ENCODE results near the gene QRFP.

QRFP gene, protein sequence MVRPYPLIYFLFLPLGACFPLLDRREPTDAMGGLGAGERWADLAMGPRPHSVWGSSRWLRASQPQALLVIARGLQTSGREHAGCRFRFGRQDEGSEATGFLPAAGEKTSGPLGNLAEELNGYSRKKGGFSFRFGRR

DNA sequence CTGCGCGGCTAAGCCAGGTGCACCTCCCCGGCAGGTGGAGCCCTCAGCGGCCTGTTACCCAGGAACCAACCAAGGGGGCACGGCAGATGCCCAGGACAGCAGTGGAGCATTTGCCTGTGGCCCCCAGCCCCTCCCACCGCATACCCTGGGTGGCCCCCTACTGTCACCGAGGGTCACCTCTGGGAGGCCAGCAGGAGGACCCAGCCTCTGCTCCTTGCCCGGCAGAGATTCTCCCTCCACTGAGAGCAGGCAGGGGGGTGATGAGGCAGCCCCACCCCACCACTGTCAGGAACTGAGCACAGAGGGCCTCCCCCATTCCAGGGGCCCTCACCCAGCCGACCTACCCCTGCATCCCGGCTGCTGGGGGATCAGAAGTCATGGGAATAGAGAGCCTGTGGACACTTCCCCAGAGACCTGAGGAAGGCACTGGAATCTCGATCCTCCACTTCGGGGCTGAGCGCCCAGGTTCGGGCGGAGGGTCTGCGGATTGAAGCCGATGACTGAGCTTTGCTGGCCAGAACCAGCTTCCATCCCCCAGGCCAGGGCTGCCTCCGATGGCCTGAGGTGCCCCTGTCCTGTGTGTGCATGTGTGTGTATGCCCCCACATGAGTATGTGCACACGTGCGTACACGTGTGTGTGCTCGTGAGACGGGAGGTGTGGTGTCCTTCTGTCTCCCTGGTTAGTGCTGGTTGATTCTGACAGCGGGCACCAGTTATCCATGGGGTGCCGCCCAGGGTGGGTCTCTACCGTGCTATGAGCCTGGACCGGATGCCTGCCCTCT is at the start of gene QRFP:
TSS of gene QRFP (minus strand) at position 580 of the 782 bp plus-strand sequence. CDS start 2,974 bp downstream, outside the sequence.
- peak in 1 of 2 experiments; percentile 24 for DNase-seq

DNA sequence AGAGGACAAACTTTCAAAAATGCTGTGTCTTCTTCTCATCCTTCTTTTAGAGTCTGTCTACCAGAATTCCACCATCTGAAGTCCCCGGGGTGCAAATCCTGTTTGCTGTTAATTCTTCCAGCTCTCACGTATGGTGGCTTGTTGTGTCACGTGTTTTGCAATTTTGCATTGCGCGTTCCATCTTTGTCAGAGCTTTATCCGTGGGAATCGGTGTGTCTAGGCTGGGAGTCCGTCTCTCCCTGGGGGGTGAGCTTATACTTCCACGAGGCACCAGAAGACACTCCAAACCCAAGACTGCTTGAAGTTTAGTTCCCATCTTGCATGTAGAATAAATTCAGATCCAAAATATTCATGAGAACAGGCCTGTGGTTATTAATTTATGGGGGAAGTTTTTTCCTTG is 48.6 kb upstream of the QRFP start:
- no peak for DNase-seq

GRCh38 chr9:130944510-130945058 is 48.0 kb upstream of the QRFP start:
- no peak for DNase-seq

GRCh38 chr9:130943777-130944176 is 47.2 kb upstream of the QRFP start:
- DNase-seq: no peak

DNA sequence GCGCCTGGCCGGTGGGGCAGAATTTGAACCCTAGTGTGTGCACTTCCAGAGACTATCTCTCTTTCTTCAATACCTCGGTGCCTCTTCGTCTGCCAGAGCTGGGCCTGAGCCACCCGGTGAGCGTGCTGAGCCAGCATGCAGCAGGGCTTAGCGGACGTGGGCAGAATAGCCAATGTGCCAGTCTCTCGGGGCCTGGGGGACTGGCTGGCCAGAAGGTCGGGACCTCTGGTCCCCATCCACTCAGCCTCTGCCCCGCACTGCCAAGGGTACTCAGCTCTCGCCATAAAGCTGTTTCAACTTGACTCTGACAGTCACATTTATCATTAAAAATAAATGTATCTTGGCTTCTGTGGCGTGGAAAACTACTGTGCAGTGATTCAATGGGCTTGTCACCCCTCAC is 46.6 kb upstream of the QRFP start:
- no peak for DNase-seq

GRCh38 chr9:130942679-130943078 is 46.1 kb upstream of the QRFP start:
- no peak for DNase-seq

- no peak for DNase-seq
These were observed 45.5 kb upstream of the QRFP start for GRCh38 chr9:130942084-130942483.

DNA sequence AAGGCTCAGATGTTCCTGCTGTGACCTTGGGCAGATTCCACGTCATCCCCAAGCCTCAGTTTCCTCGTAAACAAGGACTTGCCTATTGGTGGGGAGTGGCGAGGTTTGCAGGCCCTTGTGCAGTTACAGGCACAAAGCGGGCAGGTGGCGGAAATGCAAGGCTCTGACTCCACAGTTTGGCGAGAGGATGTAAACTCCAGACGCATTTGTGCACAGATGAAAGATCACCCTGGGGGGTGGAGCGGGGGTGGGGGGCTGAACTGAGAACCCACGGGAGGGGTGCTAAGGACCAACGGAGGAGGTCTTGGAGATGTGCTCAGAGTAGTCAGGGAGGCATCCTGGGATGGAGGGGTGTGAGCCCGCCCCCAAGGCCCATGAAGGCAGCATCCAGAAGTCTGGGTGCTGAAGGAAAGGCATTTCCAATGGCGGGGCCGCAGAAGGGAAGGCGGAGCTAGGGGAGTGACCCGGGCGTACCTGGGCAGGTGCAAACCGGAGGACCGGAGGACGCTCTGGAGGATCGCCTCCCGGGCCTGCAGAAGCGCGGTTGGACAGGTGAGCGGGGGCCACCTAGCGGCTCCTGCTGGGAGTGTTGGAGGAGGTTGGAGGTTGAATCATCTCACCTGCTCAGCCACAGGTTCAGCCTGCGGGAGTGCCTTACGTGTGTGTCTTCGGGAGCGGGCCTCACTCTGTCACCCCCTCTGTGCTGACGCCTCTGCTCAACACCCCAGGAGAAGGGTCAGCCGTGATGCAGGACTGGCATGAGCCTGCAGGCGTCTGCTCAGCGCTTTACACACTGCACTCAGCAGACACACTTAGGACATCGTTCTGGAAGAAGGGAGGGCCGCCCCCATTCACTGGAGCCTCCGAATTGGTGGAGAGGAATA is 44.3 kb upstream of the QRFP start:
- DNase-seq: peak in 1 of 2 experiments; percentile 59

GRCh38 chr9:130940027-130940549 is 43.5 kb upstream of the QRFP start:
- DNase-seq: peak in 1 of 2 experiments; percentile 23

DNA sequence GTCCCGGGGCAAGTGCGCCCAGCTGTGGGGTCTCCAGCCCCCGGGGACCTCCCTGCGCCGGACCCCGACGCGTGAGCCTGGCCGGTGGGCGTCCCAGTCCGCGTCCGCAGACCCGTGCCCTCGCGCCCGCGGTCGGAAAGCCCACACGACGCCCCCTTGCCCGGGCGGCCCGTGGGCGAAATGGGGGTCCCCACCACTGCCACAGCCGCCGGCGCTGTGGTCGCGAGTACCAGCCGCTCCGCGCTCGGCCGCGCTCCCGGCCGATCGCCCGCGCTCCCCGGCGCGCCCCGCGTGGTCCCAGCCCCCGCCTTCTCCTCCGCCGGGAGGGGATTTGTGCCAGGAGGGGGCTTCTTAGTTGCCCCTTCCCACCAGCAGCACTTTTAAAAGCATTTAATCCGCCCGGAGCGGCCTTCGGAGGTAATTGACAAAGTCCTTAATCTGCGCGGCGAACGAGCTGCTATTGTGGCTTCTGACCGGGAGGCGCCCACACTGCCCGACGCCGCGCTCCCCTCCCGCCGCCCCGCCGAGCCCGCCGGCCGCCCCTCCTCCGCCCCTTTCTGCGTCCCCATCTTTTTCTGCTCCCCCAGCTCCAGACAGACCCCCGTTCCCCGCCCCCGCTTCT is 42.9 kb upstream of the QRFP start:
- peak in 1 of 2 experiments; percentile 51 for DNase-seq

DNA sequence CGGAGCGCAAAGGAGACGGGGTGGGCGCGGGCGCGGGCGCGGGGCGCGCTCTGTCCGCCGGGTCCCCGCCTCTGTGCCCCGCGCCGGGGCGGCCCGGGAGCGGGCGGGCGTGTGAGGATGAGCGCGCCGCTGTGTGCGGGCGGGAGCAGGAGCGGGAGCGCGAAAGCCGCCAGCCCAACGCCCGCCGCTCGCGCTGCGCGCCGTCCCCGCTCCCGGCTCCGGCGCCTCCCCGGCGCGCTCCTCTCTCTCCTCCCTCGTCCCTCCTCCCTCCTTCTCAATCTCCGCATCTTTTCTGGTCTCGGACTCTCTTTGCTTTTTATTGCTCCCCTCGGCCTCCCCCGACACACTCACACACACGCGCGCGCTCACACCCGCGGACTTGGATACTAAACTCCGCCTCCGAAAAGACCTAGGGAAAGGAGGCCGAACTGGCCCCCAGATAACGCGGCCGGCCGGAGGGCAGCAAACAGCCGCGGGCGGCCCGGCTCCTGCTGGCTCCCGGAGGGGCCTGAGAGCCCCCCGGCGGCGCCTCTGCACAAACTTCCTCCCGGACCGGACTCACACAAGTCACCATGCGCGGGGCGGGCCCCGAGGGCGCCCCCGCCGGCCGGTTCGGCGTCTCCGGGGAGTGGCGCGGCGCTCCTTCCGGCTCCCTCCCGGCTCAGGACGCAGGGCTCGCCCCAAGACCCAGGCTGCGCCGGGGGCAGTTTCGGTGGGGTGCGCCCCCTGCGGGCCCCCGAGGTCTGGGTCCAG is 42.2 kb upstream of the QRFP start, which contains the start of gene FIBCD1:
TSS of gene FIBCD1 (minus strand) at position 596 of the 753 bp plus-strand sequence. CDS start 640 bp downstream, outside the sequence.
- peak; percentile 27 to 53 for DNase-seq

DNA sequence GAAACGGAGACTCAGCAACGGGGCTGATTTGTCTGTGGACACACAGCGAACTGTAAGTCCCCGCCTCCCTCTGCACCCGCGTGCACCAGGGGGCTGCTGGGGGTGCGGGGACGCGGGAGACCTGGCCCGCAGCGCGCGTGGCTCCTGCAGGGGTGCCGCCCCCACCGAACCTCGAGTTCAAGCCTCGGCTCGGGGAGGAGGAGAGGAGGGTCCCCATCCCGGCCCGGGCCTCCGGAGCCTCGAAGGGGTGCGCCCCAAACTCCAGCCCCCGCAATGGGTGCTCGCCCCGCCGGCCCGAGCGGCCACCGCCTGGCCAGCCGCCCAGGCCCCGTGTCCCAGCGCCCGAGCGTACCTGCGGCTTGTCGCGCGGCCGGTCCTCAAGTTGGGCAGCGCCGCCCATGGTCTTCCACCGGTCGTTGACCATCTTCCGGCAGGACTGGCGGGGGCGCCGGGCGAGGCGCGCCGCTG is 41.6 kb upstream of the QRFP start:
- peak in 1 of 2 experiments; percentile 22 for DNase-seq

DNA sequence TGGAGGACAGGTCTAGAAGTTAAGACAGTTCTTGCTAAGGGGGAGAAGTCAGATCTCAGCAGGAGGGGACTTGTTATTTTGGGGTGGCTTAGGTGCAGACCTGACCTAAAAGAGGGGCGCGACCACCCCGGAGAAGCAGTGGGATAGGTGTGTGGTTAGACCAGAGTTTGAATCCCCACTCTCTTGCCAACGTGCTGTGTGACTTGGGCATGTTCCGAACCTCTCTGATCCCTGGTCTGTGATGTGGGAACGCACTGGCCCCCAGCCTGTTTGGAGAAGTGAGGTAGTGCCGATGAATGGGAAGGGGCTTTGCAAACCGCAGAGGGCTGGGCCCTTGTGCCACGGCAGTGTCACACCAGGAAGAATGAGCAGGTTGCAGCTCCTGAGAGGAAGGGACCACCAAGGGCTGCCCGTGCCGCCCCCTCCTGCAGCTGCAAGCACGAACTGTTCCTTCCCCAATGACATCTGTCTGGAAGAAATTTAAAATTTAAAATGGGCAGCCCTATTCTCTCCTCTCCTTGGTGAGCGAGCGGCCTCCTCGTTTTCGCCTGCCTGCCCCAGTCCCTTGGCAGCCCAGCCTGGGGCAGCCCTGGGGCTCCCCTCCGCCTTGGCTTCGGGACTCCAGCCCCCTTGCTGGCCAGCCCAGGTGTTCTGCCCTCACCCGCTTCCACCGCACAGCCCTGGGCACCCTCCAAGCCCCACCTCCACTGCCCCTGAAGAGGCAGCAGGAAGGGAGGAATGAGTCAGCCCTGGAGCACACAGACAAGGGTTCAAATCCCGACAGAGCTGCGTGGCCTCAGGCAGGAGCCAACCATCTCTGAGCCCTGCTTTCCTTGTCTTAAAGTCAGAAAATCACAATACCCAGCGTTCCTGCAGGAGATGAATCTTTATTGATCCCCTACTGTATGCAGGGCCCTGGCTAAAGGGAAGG is 40.8 kb upstream of the QRFP start:
- DNase-seq: no peak

- peak; percentile 93 to 96 for DNase-seq
These were observed 39.9 kb upstream of the QRFP start for GRCh38 chr9:130936285-130937117.

GRCh38 chr9:130935648-130936271 is 39.1 kb upstream of the QRFP start:
- no peak for DNase-seq

- DNase-seq: no peak
These were observed 38.4 kb upstream of the QRFP start for GRCh38 chr9:130934702-130935647.

DNA sequence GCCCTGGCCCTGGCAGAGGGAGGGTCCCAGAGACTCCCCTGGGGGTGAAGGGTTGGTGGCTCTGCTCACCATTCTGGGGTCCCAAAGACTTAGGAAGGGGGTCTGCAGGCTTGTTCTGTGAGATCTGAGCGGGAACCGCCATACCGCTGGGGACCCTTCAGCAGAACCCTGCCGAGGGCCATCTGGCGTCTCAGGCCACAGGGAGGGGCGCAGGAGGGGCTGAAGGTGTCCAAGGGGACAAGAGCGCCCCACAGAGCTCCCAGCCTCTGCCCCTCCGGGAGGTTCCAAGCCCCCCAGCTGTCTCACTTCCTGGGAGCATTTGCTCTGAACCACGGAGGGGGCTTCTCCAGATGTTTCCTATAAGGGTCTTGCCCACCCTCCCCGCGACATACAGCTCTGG is 37.6 kb upstream of the QRFP start:
- peak in 1 of 2 experiments; percentile 61 for DNase-seq

Measured in NCI-H524 (cell line).